ENCODE data around the gene ANKDD1B.

- TF ChIP-seq REST (IDR thresholded peaks at IDR 0.05; ENCODE audit: low read depth) (no peak), YY1 (IDR thresholded peaks at IDR 0.05; ENCODE audit: low read depth) (no peak), MAX (IDR thresholded peaks at IDR 0.05) (no peak), ZBTB7A (IDR thresholded peaks at IDR 0.05; ENCODE audit: low read depth) (no peak), USF1 (IDR thresholded peaks at IDR 0.05) (no peak), EP300 (IDR thresholded peaks at IDR 0.05; ENCODE audit: borderline replicate concordance) (no peak), TCF12 (IDR thresholded peaks at IDR 0.05; ENCODE audit: low read depth) (no peak), TAF1 (IDR thresholded peaks at IDR 0.05; ENCODE audit: low read depth) (no peak)
Measured at GRCh38 chr5:75659791-75660450, 48.7 kb downstream of the ANKDD1B start.

All from Ishikawa (cell line).